Measurements from ENCODE around the gene SLC39A5. TPM values are rescaled to one million over a fixed set of nuclear protein-coding genes. Genes with fewer than 3 reads are reported as not detected.
A peak's percentile ranks its signal among the peaks of the same experiment; 100 is the strongest.

SLC39A5 gene
- total RNA-seq, 1 experiment from 2014 or later: not detected

DNA sequence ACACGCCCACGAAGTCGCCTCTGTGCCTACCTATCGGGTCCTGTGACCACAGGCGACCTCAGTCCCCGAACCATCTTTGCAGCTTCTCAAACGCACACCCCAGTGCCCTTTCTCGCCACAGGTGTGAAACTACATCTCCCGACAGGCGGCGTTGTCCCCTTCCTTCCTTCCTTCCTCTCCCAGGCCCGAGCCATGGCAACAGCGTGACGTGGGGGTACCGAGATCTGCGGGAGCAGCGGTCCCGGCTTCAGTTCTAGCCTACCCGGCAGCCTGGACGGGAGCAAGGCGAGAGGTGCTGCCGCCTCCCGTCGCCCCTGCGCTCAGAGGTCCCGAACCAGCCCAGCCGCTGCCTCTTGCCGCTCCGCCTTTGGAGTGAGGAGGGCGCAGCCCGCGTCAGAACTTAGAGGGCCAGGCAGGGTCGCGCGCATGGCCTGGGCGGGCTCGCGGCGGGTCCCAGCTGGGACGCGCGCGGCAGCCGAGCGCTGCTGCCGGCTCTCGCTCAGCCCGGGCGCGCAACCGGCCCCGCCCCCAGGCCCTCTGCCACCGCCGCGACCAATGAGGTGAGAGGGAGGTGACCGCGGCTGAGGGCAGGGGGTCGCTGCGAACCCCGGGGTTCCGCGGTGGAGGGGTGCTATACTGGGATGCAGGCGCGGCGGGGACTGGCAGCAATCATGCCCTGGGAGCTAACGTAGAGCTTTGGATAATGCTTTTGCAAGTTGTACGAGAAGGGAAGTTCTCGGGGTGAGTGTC, 37.0 kb downstream of the SLC39A5 start, which contains the start of gene COQ10A:
COQ10A (plus strand) TSS at position 250 of the 750 bp plus-strand sequence; CDS start at position 427, 177 bp downstream.
- peak; percentile 96 for DNase-seq

More for the DNA sequence above, 37.0 kb downstream of the SLC39A5 start, which contains the start of gene COQ10A:
- no peaks in the 10 kb centered on the region for H4K20me1 ChIP-seq (ENCODE audit: control insufficient read depth, insufficient read depth, insufficient read length)
- no peak within 1 kb of the TSS for H3K4ac ChIP-seq (ENCODE audit: low read depth, low read length)
- no peak within 1 kb of the TSS for H3K27ac ChIP-seq (ENCODE audit: insufficient read length, low read depth, low read length)
- peak within 1 kb of the TSS; percentile 89 for H3K18ac ChIP-seq (ENCODE audit: insufficient read length, low read depth, low read length)
- peak within 1 kb of the TSS; percentile 59 to 93 (median 91); a peak in 5 of 7 replicates for H3K27ac Mint-ChIP-seq
- H3K23me2 ChIP-seq (ENCODE audit: insufficient read length, low read depth, low read length, poor library complexity, severe bottlenecking): peaks cover 3% of the 10 kb centered on the region
- H2BK120ac ChIP-seq (ENCODE audit: low read depth, low read length, poor library complexity, severe bottlenecking): no peak within 1 kb of the TSS
- H3K4me3 Mint-ChIP-seq: peak within 1 kb of the TSS; percentile 85 to 89
- no peaks in the 10 kb centered on the region for H3K4me1 ChIP-seq (ENCODE audit: insufficient read depth, low read length)
- no peak within 1 kb of the TSS for H4K5ac ChIP-seq (ENCODE audit: insufficient read length, low read depth, low read length)
- H3K79me1 ChIP-seq (ENCODE audit: insufficient read depth, low read depth, low read length, poor library complexity, severe bottlenecking): no peaks in the 10 kb centered on the region
- no CpG with 5 or more reads among the region's 68 CpGs for WGBS (ENCODE audit: extremely low coverage, insufficient read length, low lambda C conversion rate)
- no peaks in the 10 kb centered on the region for H3K9me3 ChIP-seq (ENCODE audit: control insufficient read depth, low read depth, low read length)
- no peak within 1 kb of the TSS for H3T11ph ChIP-seq (ENCODE audit: low read length)
- no peak within 1 kb of the TSS for H3K56ac ChIP-seq (ENCODE audit: insufficient read length, low read depth, low read length)
- no peak within 1 kb of the TSS for H4K91ac ChIP-seq (ENCODE audit: insufficient read length, low read depth, low read length)
- peak within 1 kb of the TSS; percentile 66 for H3K4me2 ChIP-seq (ENCODE audit: insufficient read depth, insufficient read length, low read length)
- H3K9ac ChIP-seq (ENCODE audit: extremely low read depth, insufficient read length, low read length): peak within 1 kb of the TSS; percentile 60
- no peak within 1 kb of the TSS for H2BK20ac ChIP-seq (ENCODE audit: low read depth, low read length, poor library complexity, severe bottlenecking)
- no peaks in the 10 kb centered on the region for H3K27me3 Mint-ChIP-seq (ENCODE audit: low read depth)
- no peak within 1 kb of the TSS for H2BK5ac ChIP-seq (ENCODE audit: insufficient read length, low read length)
- H3K23ac ChIP-seq (ENCODE audit: insufficient read length, low read depth, low read length): no peak within 1 kb of the TSS
- no peak within 1 kb of the TSS for H2AK5ac ChIP-seq (ENCODE audit: insufficient read length, low read length)
- no peak within 1 kb of the TSS for H4K8ac ChIP-seq (replicated peaks; ENCODE audit: insufficient read length, low read depth, low read length)
- no peak within 1 kb of the TSS for H2BK12ac ChIP-seq (ENCODE audit: insufficient read length, low read depth, low read length)
- TF ChIP-seq CTCF (conservative IDR thresholded peaks at IDR 0.05): peak; percentile 74
- peaks cover 19 to 31% (median 25%) of the 10 kb centered on the region in 3 experiments; a peak in 6 of 7 replicates for H3K36me3 Mint-ChIP-seq (ENCODE audit: insufficient read depth in 1 of 3, low read depth in 3 of 3)
- H3K14ac ChIP-seq (ENCODE audit: insufficient read depth, low read length): peak within 1 kb of the TSS; percentile 91
- H2BK15ac ChIP-seq (ENCODE audit: low read depth, low read length): no peak within 1 kb of the TSS
- no peaks in the 10 kb centered on the region; a peak in 1 of 5 replicates for H3K9me3 Mint-ChIP-seq
- no peaks in the 10 kb centered on the region for H3K27me3 ChIP-seq (ENCODE audit: insufficient read depth, low read length)
- H3K4me1 Mint-ChIP-seq: peaks cover 11 to 15% of the 10 kb centered on the region in 2 experiments
- no peak within 1 kb of the TSS for H2AFZ ChIP-seq (ENCODE audit: low read length)
- H3K79me2 ChIP-seq (ENCODE audit: insufficient read depth, low read length): no peaks in the 10 kb centered on the region

Measured in H9 (cell line).